ENCODE measurements around the gene CFAP251.

DNA sequence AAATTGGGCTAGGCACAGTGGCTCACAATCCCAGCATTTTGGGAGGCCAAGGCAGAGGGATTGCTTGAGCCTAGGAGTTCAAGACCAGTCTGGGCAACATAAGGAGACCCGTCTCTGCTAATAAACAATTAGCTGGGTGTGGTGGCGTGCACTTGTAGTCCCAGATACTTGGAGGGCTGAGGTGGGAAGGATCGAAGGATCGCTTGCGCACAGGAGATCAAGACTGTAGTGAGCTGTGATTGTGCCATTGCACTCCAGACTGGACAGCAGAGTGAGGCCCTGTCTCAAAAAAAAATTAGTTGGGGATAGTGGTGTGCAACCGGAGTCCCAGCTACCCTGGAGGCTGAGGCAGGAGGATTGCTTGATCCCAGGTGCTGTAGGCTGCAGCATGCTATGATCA lies 64.6 kb downstream of the CFAP251 start:
- no peak for TF ChIP-seq POLR2AphosphoS5 (IDR thresholded peaks at IDR 0.05; ENCODE audit: low read depth, low read length)
- no peak for TF ChIP-seq POLR2A (IDR thresholded peaks at IDR 0.05; ENCODE audit: low read depth, low read length)
